BJ (cell line): Measurements from ENCODE around the gene RPAP2. TPM values are rescaled to one million over a fixed set of nuclear protein-coding genes. Genes with fewer than 3 reads are reported as not detected.
"Not testable (repeated sequence)": the region's sequence is repeated elsewhere in the genome, so short reads cannot be mapped to it uniquely, and the experiment has no call there.

Experiments used
- CTCF ChIA-PET: fragments of 350-600 bp; formaldehyde crosslinking; extraction: SDS; loops from one replicate; lab custom pipeline; 2021; ENCODE audit warnings: antibody characterized with exemption, inconsistent platforms; lab: Yijun Ruan, JAX
- POLR2A ChIA-PET: fragments of 300-600 bp; sonication (Branson Sonifier 250); formaldehyde crosslinking; extraction: SDS; loops from one replicate; lab custom pipeline; 2021; ENCODE audit warnings: antibody characterized with exemption; lab: Charles Lee
- DNase-seq: peaks from one replicate; pipeline ENCODE4 v3.0.0-alpha.2; 2011; ENCODE audit warnings: low read depth
- H3K27me3 ChIP-seq: 2 replicates; pipeline ENCODE4 v1.6.0; 2011; ENCODE audit warnings: low read length; ENCODE audit not compliant: control insufficient read depth, insufficient read depth
- H3K36me3 ChIP-seq: 2 replicates; pipeline ENCODE4 v1.5.1; 2011; ENCODE audit warnings: low read length; ENCODE audit not compliant: control insufficient read depth, insufficient read depth
- H3K4me3 ChIP-seq: 2 replicates; pipeline ENCODE4 v1.5.1; 2011; ENCODE audit warnings: low read depth, mild to moderate bottlenecking, control low read depth, low read length
- CTCF ChIP-seq: IDR thresholded peaks from 2 replicates; pipeline ENCODE4 v1.5.1; 2011; ENCODE audit warnings: low read depth, mild to moderate bottlenecking, control low read depth, inconsistent platforms, low read length, moderate library complexity; ENCODE audit not compliant: insufficient read depth
- polyA minus RNA-seq: library from RNA; depleted of rRNA, polyadenylated mRNA; stranded (reverse); fragments of >200 nt; gene quantifications from 2 replicates; pipeline ENCODE4 v1.2.3, GENCODE V29; 2011; rRNA and poly(A)+ RNA removed
- polyA plus RNA-seq: library from polyadenylated mRNA; depleted of rRNA; stranded (reverse); fragments of >200 nt; gene quantifications from 2 replicates; pipeline ENCODE4 v1.2.3, GENCODE V29; 2011; rRNA removed

The RPAP2 gene
- polyA plus RNA-seq, result 4.0 and 11.7 TPM in 2 replicates
- polyA minus RNA-seq, result 2.3 and 6.0 TPM in 2 replicates

GRCh38 chr1:92298573-92299476, at the start of gene RPAP2, which contains the start of gene GLMN:
RPAP2 (plus strand) TSS chr1:92299059; CDS start chr1:92299074, 15 bp downstream.
GLMN (minus strand) TSS chr1:92298987; CDS start chr1:92297999, 988 bp downstream.
- peak; percentile 53 for DNase-seq
- CTCF ChIA-PET, result interaction anchor here (1.6 kb wide), 1 partner anchor 11 kb away, joined by 4 read pairs; no protein-coding TSS in a partner anchor
- TF ChIP-seq CTCF, result peak; percentile 42
- Histone ChIP-seq H3K36me3 (no peaks in the 10 kb centered on the region), H3K4me3 (peak within 1 kb of the TSS; percentile 92), H3K27me3 (no peaks in the 10 kb centered on the region)
- POLR2A ChIA-PET, result no interaction called here

- DNase-seq, H3K36me3 ChIP-seq, H3K27me3 ChIP-seq, H3K4me3 ChIP-seq, POLR2A ChIA-PET: not testable (repeated sequence)
- CTCF ChIA-PET, result interaction anchor here (1.5 kb wide), 1 partner anchor 9 kb away, joined by 5 read pairs; no protein-coding TSS in a partner anchor
These were observed 44.1 kb upstream of the RPAP2 start for GRCh38 chr1:92254714-92255113.

GRCh38 chr1:92259350-92259749, 39.5 kb upstream of the RPAP2 start:
- POLR2A ChIA-PET, result no interaction called here
- CTCF ChIA-PET, result no interaction called here
- Histone ChIP-seq H3K36me3 (no peaks in the 10 kb centered on the region), H3K4me3 (no peak overlapping the region), H3K27me3 (no peaks in the 10 kb centered on the region)
- DNase-seq, result no peak
- no peak for TF ChIP-seq CTCF

- Histone ChIP-seq H3K4me3 (no peak overlapping the region), H3K36me3 (no peaks in the 10 kb centered on the region), H3K27me3 (no peaks in the 10 kb centered on the region)
- no peak for DNase-seq
- TF ChIP-seq CTCF, result no peak
- CTCF ChIA-PET, result interaction anchor here (1.3 kb wide), 1 partner anchor 9 kb away, joined by 6 read pairs; no protein-coding TSS in a partner anchor
- POLR2A ChIA-PET, result no interaction called here
These were observed 36.3 kb upstream of the RPAP2 start for GRCh38 chr1:92262516-92262915.

GRCh38 chr1:92273039-92273438, 25.8 kb upstream of the RPAP2 start:
- peaks cover 3% of the 10 kb centered on the region for H3K36me3 ChIP-seq
- ChIA-PET POLR2A (interaction anchor here (0.6 kb wide), 1 partner anchor 781 kb away, joined by 7 read pairs; no protein-coding TSS in a partner anchor), CTCF (interaction anchor here (0.8 to 0.9 kb wide), 2 partner anchors 58 to 268 kb away, joined by 3 to 4 read pairs; no protein-coding TSS in a partner anchor)
- no peaks in the 10 kb centered on the region for H3K27me3 ChIP-seq
- H3K4me3 ChIP-seq, result no peak overlapping the region
- TF ChIP-seq CTCF, result no peak
- DNase-seq, result no peak
